IMR-90 (cell line): ENCODE measurements around the gene PLIN4.

Source experiments
- BHLHE40 ChIP-seq: fragments of 150-350 bp; IDR thresholded peaks from 2 replicates; pipeline ENCODE4 v1.6.1; 2016; ENCODE audit warnings: mild to moderate bottlenecking, low read depth, low read length
- CEBPB ChIP-seq: IDR thresholded peaks from 2 replicates; pipeline ENCODE4 v1.6.1; 2012; ENCODE audit warnings: low read depth, low read length, improper control_type of control experiment
- CTCF ChIP-seq: conservative IDR thresholded peaks from 2 replicates; pipeline ENCODE4 v1.5.1; 2012; ENCODE audit warnings: mild to moderate bottlenecking, low read depth, low read length, improper control_type of control experiment
- ELK1 ChIP-seq: fragments of 150-350 bp; IDR thresholded peaks from 2 replicates; pipeline ENCODE4 v1.6.1; 2016; ENCODE audit warnings: low read depth, mild to moderate bottlenecking, low read length, moderate library complexity, borderline replicate concordance
- FOS ChIP-seq: fragments of 150-350 bp; IDR thresholded peaks from 2 replicates; pipeline ENCODE4 v1.6.1; 2016; ENCODE audit warnings: low read depth, low read length
- MAZ ChIP-seq: IDR thresholded peaks from 2 replicates; pipeline ENCODE4 v1.6.1; 2012; ENCODE audit warnings: low read depth, mild to moderate bottlenecking, low read length, improper control_type of control experiment, moderate library complexity, borderline replicate concordance
- MXI1 ChIP-seq: IDR thresholded peaks from 2 replicates; pipeline ENCODE4 v1.6.1; 2012; ENCODE audit warnings: low read depth, mild to moderate bottlenecking, low read length, moderate library complexity, borderline replicate concordance
- NFE2L2 ChIP-seq: fragments of 150-350 bp; IDR thresholded peaks from 2 replicates; pipeline ENCODE4 v1.6.1; 2016; ENCODE audit warnings: low read depth, mild to moderate bottlenecking, low read length
- POLR2A ChIP-seq: IDR thresholded peaks from 2 replicates; pipeline ENCODE4 v1.6.1; 2012; ENCODE audit warnings: mild to moderate bottlenecking, low read depth, low read length
- RAD21 ChIP-seq: IDR thresholded peaks from 2 replicates; pipeline ENCODE4 v1.6.1; 2012; ENCODE audit warnings: low read length, improper control_type of control experiment
- RCOR1 ChIP-seq: IDR thresholded peaks from 2 replicates; pipeline ENCODE4 v1.6.1; 2012; ENCODE audit warnings: mild to moderate bottlenecking, low read length, improper control_type of control experiment; ENCODE audit not compliant: insufficient replicate concordance
- RFX5 ChIP-seq: IDR thresholded peaks from 2 replicates; pipeline ENCODE4 v1.8.0; 2012; ENCODE audit warnings: low read depth, mild to moderate bottlenecking, low read length, moderate library complexity
- SMC3 ChIP-seq: fragments of 150-350 bp; IDR thresholded peaks from 2 replicates; pipeline ENCODE4 v1.6.1; 2016; ENCODE audit warnings: low read depth, mild to moderate bottlenecking, antibody characterized with exemption, low read length, moderate library complexity
- USF2 ChIP-seq: fragments of 150-350 bp; IDR thresholded peaks from 2 replicates; pipeline ENCODE4 v1.6.1; 2017; ENCODE audit warnings: mild to moderate bottlenecking, antibody characterized with exemption, low read length, low read depth

- TF ChIP-seq CTCF (no peak), USF2 (no peak), RCOR1 (no peak), POLR2A (no peak), CEBPB (no peak), BHLHE40 (no peak), MAZ (no peak), ELK1 (no peak), FOS (no peak), RFX5 (no peak), SMC3 (no peak), NFE2L2 (no peak), MXI1 (no peak), RAD21 (no peak)
Observed at GRCh38 chr19:4473763-4474513, 44.3 kb downstream of the PLIN4 start.
